Left ventricle myocardium inferior (tissue), 1 donor: ENCODE data around the gene PDE6C. TPM values are rescaled to one million over a fixed set of nuclear protein-coding genes. Genes with fewer than 3 reads are reported as not detected.

ENCODE experiments used
- DNase-seq: peaks from one replicate; pipeline ENCODE4 v3.0.0-alpha.2; 2020
- H3K27ac ChIP-seq: fragments of 200-600 bp; replicated peaks from 2 replicates; pipeline ENCODE4 v1.8.0; 2021
- H3K27me3 ChIP-seq: fragments of 200-600 bp; 2 replicates; pipeline ENCODE4 v1.8.0; 2021; ENCODE audit warnings: low read depth
- H3K36me3 ChIP-seq: fragments of 200-600 bp; 2 replicates; pipeline ENCODE4 v1.8.0; 2021
- H3K4me1 ChIP-seq: fragments of 200-600 bp; 2 replicates; pipeline ENCODE4 v1.8.0; 2021
- H3K4me3 ChIP-seq: fragments of 200-600 bp; 2 replicates; pipeline ENCODE4 v1.8.0; 2021; ENCODE audit warnings: mild to moderate bottlenecking, moderate library complexity
- H3K9me3 ChIP-seq: fragments of 200-600 bp; replicated peaks from 2 replicates; pipeline ENCODE4 v1.8.0; 2021
- intact Hi-C: fragments of 100-400 bp; cut with micrococcal nuclease; formaldehyde crosslinking; loops from one replicate; pipeline ENCODE4 v1.11.0; 2022
- total RNA-seq: library from RNA; stranded (reverse); fragmentation: NEBNext Ultra II Directional; extraction: Animal tissue kit (Norgen Biotek cat#: 25700); gene quantifications from one replicate; pipeline ENCODE4 v1.2.1, GENCODE V29; 2021
- TF ChIP-seq, protein P1 (sequence below): fragments of 200-600 bp; IDR thresholded peaks from 2 replicates; pipeline ENCODE4 v1.8.0; 2021; ENCODE audit warnings: antibody characterized with exemption, mild to moderate bottlenecking, borderline replicate concordance
- donor health status: DM: no; HTN: yes; CAD: no; lungs with severe emphysema.

The PDE6C gene
- total RNA-seq, 1 donor from 2014 or later, result not detected

DNA sequence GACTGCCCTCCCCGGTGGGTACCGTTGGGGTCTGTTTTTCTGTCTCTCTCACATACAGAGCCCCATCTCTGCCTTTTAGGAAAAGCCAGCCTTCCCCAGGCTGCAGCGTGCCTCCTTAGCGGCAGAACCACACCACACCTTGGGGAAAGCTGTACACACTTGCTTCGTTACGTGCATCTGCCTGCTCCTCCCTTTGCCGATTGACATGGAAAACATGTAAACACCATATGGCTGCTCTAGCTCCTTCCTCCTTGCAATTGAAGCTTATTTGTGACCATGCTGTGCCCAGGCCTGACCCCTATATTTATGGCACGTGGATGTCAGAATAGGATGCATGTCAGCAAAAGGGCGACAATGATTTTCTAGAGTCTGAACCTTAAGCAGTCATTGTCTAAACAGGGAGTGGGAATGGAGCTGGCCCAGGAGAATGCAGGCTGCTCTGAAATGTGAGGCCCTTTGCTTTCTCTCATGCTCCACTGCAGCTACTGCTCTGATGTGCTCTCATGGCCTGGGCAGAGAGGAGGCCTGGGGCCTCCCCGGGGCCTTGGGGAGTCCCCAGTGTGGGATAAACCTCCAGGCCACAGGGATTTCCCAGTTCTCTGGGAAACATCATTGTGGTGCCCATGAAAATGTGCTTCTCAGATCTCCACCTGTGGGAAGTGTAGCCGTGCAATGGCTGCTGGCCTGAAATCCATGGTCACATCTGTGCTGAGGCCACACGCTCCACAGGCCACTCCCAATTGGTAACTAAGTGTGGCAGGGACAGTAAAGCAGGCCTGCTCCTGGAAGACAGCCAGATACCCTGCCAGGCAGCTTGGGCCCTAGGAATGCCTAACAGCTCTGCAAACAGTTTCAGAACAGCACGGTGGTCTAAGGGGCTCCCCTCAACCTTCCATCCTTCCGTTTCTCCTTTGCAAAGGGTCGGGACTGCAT is 18.6 kb downstream of the PDE6C start:
- DNase-seq, result no peak
- H3K4me3 ChIP-seq, result no peak overlapping the region
- H3K27ac ChIP-seq, result no peak overlapping the region
- intact Hi-C loops, result no loop called here
- no peaks in the 10 kb centered on the region for H3K9me3 ChIP-seq
- H3K36me3 ChIP-seq, result no peaks in the 10 kb centered on the region
- H3K4me1 ChIP-seq, result no peaks in the 10 kb centered on the region
- peaks cover 18% of the 10 kb centered on the region for H3K27me3 ChIP-seq
- TF ChIP-seq, protein P1, sequence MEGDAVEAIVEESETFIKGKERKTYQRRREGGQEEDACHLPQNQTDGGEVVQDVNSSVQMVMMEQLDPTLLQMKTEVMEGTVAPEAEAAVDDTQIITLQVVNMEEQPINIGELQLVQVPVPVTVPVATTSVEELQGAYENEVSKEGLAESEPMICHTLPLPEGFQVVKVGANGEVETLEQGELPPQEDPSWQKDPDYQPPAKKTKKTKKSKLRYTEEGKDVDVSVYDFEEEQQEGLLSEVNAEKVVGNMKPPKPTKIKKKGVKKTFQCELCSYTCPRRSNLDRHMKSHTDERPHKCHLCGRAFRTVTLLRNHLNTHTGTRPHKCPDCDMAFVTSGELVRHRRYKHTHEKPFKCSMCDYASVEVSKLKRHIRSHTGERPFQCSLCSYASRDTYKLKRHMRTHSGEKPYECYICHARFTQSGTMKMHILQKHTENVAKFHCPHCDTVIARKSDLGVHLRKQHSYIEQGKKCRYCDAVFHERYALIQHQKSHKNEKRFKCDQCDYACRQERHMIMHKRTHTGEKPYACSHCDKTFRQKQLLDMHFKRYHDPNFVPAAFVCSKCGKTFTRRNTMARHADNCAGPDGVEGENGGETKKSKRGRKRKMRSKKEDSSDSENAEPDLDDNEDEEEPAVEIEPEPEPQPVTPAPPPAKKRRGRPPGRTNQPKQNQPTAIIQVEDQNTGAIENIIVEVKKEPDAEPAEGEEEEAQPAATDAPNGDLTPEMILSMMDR, result no peak

DNA sequence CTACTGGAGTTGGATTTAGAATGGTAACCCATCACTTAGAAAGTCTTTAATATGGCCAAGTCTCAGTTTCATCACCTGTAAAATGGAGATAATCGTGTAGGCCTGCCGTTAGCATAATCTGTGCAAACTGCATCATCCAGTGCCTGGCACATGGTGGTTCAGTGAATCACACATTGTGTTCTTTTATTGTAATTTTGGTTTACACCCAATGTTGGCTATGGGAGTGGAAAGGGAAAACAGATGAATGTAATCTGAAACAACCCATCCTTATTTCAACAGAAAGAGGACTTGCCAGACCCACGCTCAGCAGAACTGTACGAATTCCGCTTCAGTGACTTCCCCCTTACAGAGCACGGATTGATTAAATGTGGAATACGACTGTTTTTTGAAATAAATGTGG is 27.5 kb downstream of the PDE6C start:
- Histone ChIP-seq H3K4me1 (no peaks in the 10 kb centered on the region), H3K36me3 (no peaks in the 10 kb centered on the region), H3K4me3 (no peak overlapping the region), H3K27ac (no peak overlapping the region), H3K27me3 (peaks cover 9% of the 10 kb centered on the region), H3K9me3 (peaks cover 6% of the 10 kb centered on the region)
- TF ChIP-seq, protein P1, result no peak
- DNase-seq, result no peak
- intact Hi-C loops, result no loop called here

DNA sequence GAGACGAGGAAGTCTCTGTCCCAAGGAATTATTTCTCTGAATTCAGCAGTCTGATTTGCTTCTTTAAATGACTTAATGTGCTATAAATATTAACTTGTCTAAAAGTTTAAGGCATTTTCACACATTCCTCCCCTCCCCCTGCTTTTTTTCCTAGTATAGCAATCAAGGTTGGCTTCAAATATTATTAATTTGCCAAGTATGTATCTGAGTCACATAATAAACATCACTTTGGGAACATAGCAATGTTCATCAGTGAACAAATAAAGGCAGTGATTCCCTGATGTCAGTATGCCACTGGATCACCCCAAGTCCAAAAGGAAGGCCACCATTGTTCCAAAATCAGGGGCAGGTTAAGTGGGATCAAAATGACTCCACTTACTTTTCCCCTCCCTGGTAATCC is 40.5 kb downstream of the PDE6C start:
- H3K4me1 ChIP-seq, result no peaks in the 10 kb centered on the region
- intact Hi-C loops, result no loop called here
- no peaks in the 10 kb centered on the region for H3K27me3 ChIP-seq
- TF ChIP-seq, protein P1, result no peak
- H3K27ac ChIP-seq, result no peak overlapping the region
- no peaks in the 10 kb centered on the region for H3K36me3 ChIP-seq
- H3K9me3 ChIP-seq, result no peaks in the 10 kb centered on the region
- no peak for DNase-seq
- no peak overlapping the region for H3K4me3 ChIP-seq

DNA sequence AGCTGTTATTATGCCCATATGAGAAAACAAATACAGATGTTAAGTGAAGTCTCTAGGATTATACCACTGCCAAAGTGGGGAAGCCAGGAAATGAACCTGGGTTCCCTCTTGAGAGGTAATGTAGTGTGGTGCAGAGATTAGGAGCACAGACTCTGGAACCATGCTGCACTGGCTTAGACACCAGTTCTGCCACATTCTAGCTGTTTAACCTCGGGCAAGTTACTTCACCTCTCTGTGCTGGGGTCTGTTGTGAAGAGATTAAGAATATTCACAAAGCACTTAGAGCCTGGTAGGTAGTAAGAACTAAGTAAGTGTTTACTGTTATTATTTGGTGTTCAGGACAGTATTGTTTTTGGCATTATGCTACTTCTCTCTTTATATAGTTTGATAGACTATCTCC is 41.9 kb downstream of the PDE6C start:
- no peaks in the 10 kb centered on the region for H3K27me3 ChIP-seq
- H3K4me3 ChIP-seq, result no peak overlapping the region
- TF ChIP-seq, protein P1, result no peak
- DNase-seq, result no peak
- H3K27ac ChIP-seq, result no peak overlapping the region
- no peaks in the 10 kb centered on the region for H3K36me3 ChIP-seq
- no peaks in the 10 kb centered on the region for H3K9me3 ChIP-seq
- intact Hi-C loops, result no loop called here
- H3K4me1 ChIP-seq, result no peaks in the 10 kb centered on the region

DNA sequence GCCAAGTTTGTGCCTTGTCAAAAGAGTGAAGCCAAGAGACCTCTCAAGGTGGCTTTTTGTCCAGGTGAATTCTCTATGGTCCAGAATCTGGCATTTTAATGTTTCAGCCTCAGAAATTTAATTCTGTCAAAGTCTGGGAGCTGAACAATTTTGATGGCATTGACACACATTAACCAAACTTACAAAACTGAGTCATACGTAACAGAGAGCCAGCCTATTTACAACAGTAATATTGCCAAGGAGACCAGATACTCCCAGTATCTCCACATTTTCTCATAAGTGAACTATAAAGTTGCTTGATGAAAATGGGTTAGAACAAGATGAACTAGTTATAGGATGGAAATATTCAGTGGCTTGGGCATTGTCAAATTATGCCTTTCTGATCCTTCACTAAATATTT is 43.8 kb downstream of the PDE6C start:
- Histone ChIP-seq H3K27me3 (no peaks in the 10 kb centered on the region), H3K36me3 (peaks cover 17% of the 10 kb centered on the region), H3K4me3 (no peak overlapping the region), H3K9me3 (no peaks in the 10 kb centered on the region), H3K4me1 (no peaks in the 10 kb centered on the region), H3K27ac (no peak overlapping the region)
- intact Hi-C loops, result no loop called here
- DNase-seq, result no peak
- TF ChIP-seq, protein P1, result no peak
